Stomach (tissue), 4 donors: Measurements from ENCODE around the gene GDF15.

Experiments
- CTCF ChIP-seq, 7 experiments: fragments of 450-650 bp in 4 of 7; fragments of 200-600 bp in 3 of 7; sonication (generic) in 3 of 7; IDR thresholded peaks; one replicate each; pipeline ENCODE4 v1.5.1; 2016 to 2019; ENCODE audit warnings: antibody characterized with exemption in 7 of 7, control low read depth in 2 of 7, mild to moderate bottlenecking in 1 of 7
- POLR2A ChIP-seq, 4 donors: fragments of 450-650 bp; IDR thresholded peaks; one replicate each; pipeline ENCODE4 v1.6.1; 2016; ENCODE audit warnings: antibody characterized with exemption in 4 of 4, control low read depth in 2 of 4, mild to moderate bottlenecking in 1 of 4, moderate library complexity in 1 of 4
- POLR2AphosphoS5 ChIP-seq, 3 donors: sonication (generic); formaldehyde crosslinking; IDR thresholded peaks; one replicate each; pipeline ENCODE4 v1.6.1; 2016; ENCODE audit warnings: antibody characterized with exemption in 3 of 3

DNA sequence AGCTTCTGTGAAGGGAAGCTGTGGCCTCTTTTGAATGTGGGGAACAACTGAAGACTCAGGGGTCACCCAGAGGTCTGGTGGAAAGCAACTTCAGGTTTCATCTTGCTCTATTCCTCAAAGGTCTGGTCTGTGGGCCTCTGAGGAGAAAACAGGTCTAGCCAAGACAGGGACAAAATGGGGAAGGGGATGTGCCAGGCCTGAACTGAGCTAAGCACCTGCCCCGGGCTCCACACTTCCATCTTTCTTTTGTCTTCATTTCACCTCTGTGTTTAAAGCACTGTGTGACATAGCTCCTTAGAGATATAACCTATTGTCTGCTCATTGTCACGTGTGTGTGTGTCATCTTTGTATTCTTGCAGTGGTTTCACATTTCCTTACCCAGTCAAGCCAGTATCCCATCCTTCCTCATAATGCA, 19.9 kb upstream of the GDF15 start:
- TF ChIP-seq CTCF (IDR thresholded peaks at IDR 0.05) (no peak), POLR2A (IDR thresholded peaks at IDR 0.05) (no peak), POLR2AphosphoS5 (IDR thresholded peaks at IDR 0.05) (no peak)
